ENCODE measurements around the gene FZD10.

Gene FZD10

GRCh38 chr12:130138478-130138877 lies 23.8 kb upstream of the FZD10 start:
- TF ChIP-seq, protein P1, sequence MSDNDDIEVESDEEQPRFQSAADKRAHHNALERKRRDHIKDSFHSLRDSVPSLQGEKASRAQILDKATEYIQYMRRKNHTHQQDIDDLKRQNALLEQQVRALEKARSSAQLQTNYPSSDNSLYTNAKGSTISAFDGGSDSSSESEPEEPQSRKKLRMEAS (IDR thresholded peaks at IDR 0.05): no peak
- TF ChIP-seq TEAD4 (IDR thresholded peaks at IDR 0.05) (no peak), CEBPB (IDR thresholded peaks at IDR 0.05) (no peak), RAD21 (IDR thresholded peaks at IDR 0.05; ENCODE audit: low read depth) (no peak)

DNA sequence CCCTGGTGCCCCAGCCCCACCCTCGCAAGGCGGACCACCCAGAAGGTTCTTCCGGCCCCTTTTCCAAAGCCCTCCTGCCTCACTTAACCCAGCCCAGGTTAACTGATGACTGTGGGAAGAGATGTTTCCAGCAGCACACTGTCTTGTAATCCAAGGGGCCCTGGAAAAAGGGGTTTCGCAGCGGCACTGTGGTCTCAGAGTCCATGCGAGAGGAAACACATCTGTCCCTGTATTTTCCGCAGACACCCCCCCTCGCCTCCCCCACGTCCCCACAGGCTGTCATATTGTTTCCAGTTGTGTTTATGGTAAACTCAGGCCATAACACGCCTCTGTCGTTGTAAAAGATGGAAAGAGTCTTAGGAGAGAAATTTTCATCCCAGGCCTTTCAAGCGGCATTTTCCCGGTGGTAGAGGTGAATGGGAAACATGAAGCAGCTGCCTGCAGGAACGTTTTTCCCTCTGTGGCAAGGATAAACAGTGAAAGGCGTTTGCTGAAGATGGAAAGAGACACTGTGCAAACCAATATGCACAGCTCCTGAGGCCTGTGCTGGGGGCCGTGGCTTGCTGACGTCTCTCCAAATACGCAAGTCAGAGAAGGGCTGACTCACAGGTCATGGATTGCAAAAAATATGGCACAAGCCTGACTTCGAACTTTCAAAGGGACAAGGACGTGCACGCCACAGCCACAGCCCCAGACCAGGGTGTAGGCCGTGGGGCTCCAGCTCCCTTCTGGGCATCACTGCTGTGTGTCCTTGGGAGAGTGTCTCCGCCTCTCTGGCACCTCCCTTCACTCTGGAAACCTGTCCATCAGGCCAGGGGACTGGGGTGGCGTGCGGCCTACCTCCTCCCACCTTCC lies 22.5 kb upstream of the FZD10 start:
- TF ChIP-seq USF1 (IDR thresholded peaks at IDR 0.05) (no peak), CEBPB (IDR thresholded peaks at IDR 0.05) (no peak), NFIC (IDR thresholded peaks at IDR 0.05) (no peak), EGR1 (IDR thresholded peaks at IDR 0.05) (no peak), CREB1 (IDR thresholded peaks at IDR 0.05; ENCODE audit: low read depth) (no peak), TCF12 (IDR thresholded peaks at IDR 0.05; ENCODE audit: low read depth) (no peak), RAD21 (IDR thresholded peaks at IDR 0.05; ENCODE audit: low read depth) (no peak), ZBTB7A (IDR thresholded peaks at IDR 0.05; ENCODE audit: low read depth) (no peak), EP300 (IDR thresholded peaks at IDR 0.05; ENCODE audit: borderline replicate concordance) (no peak), YY1 (IDR thresholded peaks at IDR 0.05; ENCODE audit: low read depth) (no peak), TEAD4 (IDR thresholded peaks at IDR 0.05) (no peak), FOXM1 (IDR thresholded peaks at IDR 0.05; ENCODE audit: borderline replicate concordance, low read depth) (no peak)
- TF ChIP-seq, protein P2, sequence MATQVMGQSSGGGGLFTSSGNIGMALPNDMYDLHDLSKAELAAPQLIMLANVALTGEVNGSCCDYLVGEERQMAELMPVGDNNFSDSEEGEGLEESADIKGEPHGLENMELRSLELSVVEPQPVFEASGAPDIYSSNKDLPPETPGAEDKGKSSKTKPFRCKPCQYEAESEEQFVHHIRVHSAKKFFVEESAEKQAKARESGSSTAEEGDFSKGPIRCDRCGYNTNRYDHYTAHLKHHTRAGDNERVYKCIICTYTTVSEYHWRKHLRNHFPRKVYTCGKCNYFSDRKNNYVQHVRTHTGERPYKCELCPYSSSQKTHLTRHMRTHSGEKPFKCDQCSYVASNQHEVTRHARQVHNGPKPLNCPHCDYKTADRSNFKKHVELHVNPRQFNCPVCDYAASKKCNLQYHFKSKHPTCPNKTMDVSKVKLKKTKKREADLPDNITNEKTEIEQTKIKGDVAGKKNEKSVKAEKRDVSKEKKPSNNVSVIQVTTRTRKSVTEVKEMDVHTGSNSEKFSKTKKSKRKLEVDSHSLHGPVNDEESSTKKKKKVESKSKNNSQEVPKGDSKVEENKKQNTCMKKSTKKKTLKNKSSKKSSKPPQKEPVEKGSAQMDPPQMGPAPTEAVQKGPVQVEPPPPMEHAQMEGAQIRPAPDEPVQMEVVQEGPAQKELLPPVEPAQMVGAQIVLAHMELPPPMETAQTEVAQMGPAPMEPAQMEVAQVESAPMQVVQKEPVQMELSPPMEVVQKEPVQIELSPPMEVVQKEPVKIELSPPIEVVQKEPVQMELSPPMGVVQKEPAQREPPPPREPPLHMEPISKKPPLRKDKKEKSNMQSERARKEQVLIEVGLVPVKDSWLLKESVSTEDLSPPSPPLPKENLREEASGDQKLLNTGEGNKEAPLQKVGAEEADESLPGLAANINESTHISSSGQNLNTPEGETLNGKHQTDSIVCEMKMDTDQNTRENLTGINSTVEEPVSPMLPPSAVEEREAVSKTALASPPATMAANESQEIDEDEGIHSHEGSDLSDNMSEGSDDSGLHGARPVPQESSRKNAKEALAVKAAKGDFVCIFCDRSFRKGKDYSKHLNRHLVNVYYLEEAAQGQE (IDR thresholded peaks at IDR 0.05; ENCODE audit: low read depth): no peak
- TF ChIP-seq, protein P1 (IDR thresholded peaks at IDR 0.05): no peak

- TF ChIP-seq ZBTB7A (IDR thresholded peaks at IDR 0.05; ENCODE audit: low read depth) (no peak), RAD21 (IDR thresholded peaks at IDR 0.05; ENCODE audit: low read depth) (no peak), FOXM1 (IDR thresholded peaks at IDR 0.05; ENCODE audit: borderline replicate concordance, low read depth) (no peak), NFIC (IDR thresholded peaks at IDR 0.05) (no peak), TEAD4 (IDR thresholded peaks at IDR 0.05) (no peak), CEBPB (IDR thresholded peaks at IDR 0.05) (no peak), USF1 (IDR thresholded peaks at IDR 0.05) (no peak), CREB1 (IDR thresholded peaks at IDR 0.05; ENCODE audit: low read depth) (no peak), EP300 (IDR thresholded peaks at IDR 0.05; ENCODE audit: borderline replicate concordance) (no peak), TCF12 (IDR thresholded peaks at IDR 0.05; ENCODE audit: low read depth) (no peak), EGR1 (IDR thresholded peaks at IDR 0.05) (no peak), TAF1 (IDR thresholded peaks at IDR 0.05; ENCODE audit: low read depth) (no peak), YY1 (IDR thresholded peaks at IDR 0.05; ENCODE audit: low read depth) (no peak)
- TF ChIP-seq, protein P2 (IDR thresholded peaks at IDR 0.05; ENCODE audit: low read depth): no peak
- TF ChIP-seq, protein P1 (IDR thresholded peaks at IDR 0.05): no peak
Measured at GRCh38 chr12:130141105-130141504, 21.2 kb upstream of the FZD10 start.

DNA sequence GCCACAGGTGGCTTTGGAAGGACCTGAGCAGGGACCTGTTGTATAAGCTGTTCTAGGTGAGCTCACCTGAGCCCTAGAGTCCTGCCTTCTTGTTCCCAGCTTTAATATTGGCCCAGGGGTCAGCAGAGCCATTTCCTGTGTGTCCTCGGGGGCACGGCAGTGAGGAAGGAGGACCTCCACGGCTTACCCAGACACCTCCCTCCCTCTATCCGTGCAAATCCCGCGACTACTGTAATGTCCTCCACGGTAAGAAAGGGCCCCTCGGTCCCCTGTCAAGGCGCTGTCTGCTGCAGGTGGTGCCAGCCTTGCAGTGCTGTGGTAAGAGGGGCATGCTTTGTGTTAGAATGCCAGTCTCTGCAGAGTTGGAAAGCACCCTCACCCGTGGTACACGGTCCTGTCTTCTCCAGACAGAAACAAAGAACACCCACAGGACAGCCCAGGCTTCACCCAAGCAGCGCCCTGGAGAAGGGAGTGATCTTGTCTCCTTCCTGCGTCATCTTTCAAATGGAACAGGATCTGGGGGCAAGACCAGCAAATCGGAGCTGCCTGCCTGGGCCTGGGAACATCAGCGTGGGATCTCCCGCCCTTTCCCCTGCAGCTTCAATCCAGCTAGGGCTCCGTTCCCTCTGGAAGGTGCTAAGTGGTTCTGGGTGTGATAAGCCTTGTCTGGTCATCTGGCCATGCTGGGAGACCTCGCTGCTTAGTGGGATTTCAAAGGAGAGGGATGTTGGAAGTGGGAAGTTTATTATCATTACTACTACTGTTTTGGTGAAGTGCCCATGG lies 20.2 kb upstream of the FZD10 start:
- TF ChIP-seq RAD21 (IDR thresholded peaks at IDR 0.05; ENCODE audit: low read depth): no peak
- TF ChIP-seq TCF12 (IDR thresholded peaks at IDR 0.05; ENCODE audit: low read depth): no peak
- TF ChIP-seq CEBPB (IDR thresholded peaks at IDR 0.05): no peak
- TF ChIP-seq, protein P1 (IDR thresholded peaks at IDR 0.05): no peak

GRCh38 chr12:130142736-130143135 lies 19.5 kb upstream of the FZD10 start:
- TF ChIP-seq ZBTB7A (IDR thresholded peaks at IDR 0.05; ENCODE audit: low read depth) (no peak), TEAD4 (IDR thresholded peaks at IDR 0.05) (no peak), CREB1 (IDR thresholded peaks at IDR 0.05; ENCODE audit: low read depth) (no peak), EP300 (IDR thresholded peaks at IDR 0.05; ENCODE audit: borderline replicate concordance) (no peak), YY1 (IDR thresholded peaks at IDR 0.05; ENCODE audit: low read depth) (no peak), TAF1 (IDR thresholded peaks at IDR 0.05; ENCODE audit: low read depth) (no peak), USF1 (IDR thresholded peaks at IDR 0.05) (no peak), TCF12 (IDR thresholded peaks at IDR 0.05; ENCODE audit: low read depth) (no peak), EGR1 (IDR thresholded peaks at IDR 0.05) (no peak)
- TF ChIP-seq, protein P2 (IDR thresholded peaks at IDR 0.05; ENCODE audit: low read depth): no peak
